GM19455 (cell line): ENCODE data around the gene KCNIP4.
"Not testable (repeated sequence)": the region's sequence is repeated elsewhere in the genome, so short reads cannot be mapped to it uniquely, and the experiment has no call there.

ENCODE experiments used
- ATAC-seq: cut with Tn5 transposase; IDR thresholded peaks from one replicate; pipeline ENCODE4 v1.9.1; 2021; ENCODE audit not compliant: unreplicated experiment

KCNIP4 gene

GRCh38 chr4:21948347-21949072 is at the start of gene KCNIP4:
TSS of gene KCNIP4 (minus strand) at chr4:21948772.
- no peak for ATAC-seq

GRCh38 chr4:21996618-21997017 is 48.0 kb upstream of the KCNIP4 start:
- ATAC-seq: not testable (repeated sequence)

- ATAC-seq: no peak
These were observed 43.8 kb upstream of the KCNIP4 start for GRCh38 chr4:21992330-21992729.

- ATAC-seq: no peak
These were observed 43.0 kb upstream of the KCNIP4 start for GRCh38 chr4:21991562-21991961.

GRCh38 chr4:21991050-21991449 is 42.5 kb upstream of the KCNIP4 start:
- ATAC-seq: no peak

GRCh38 chr4:21989351-21989750 is 40.8 kb upstream of the KCNIP4 start:
- no peak for ATAC-seq

- ATAC-seq: no peak
These were observed 37.7 kb upstream of the KCNIP4 start for GRCh38 chr4:21986307-21986706.

- ATAC-seq: no peak
These were observed 33.5 kb upstream of the KCNIP4 start for GRCh38 chr4:21982087-21982486.

- ATAC-seq: no peak
These were observed 30.6 kb upstream of the KCNIP4 start for GRCh38 chr4:21979196-21979595.

GRCh38 chr4:21976166-21976565 is 27.6 kb upstream of the KCNIP4 start:
- no peak for ATAC-seq

- no peak for ATAC-seq
These were observed 25.3 kb upstream of the KCNIP4 start for GRCh38 chr4:21973850-21974249.

- no peak for ATAC-seq
These were observed 16.3 kb upstream of the KCNIP4 start for GRCh38 chr4:21964762-21965319.

GRCh38 chr4:21962691-21963090 is 14.1 kb upstream of the KCNIP4 start:
- no peak for ATAC-seq

GRCh38 chr4:21960793-21961192 is 12.2 kb upstream of the KCNIP4 start:
- ATAC-seq: no peak

GRCh38 chr4:21954916-21955315 is 6.3 kb upstream of the KCNIP4 start:
- no peak for ATAC-seq

GRCh38 chr4:21953653-21954052 is 5.1 kb upstream of the KCNIP4 start:
- ATAC-seq: no peak

GRCh38 chr4:21952549-21952948 is 4.0 kb upstream of the KCNIP4 start:
- no peak for ATAC-seq

GRCh38 chr4:21949073-21949457 is 493 bp upstream of the KCNIP4 start:
- no peak for ATAC-seq

- ATAC-seq: no peak
These were observed 703 bp downstream of the KCNIP4 start for GRCh38 chr4:21947791-21948346.

GRCh38 chr4:21946858-21947257 is 1.7 kb downstream of the KCNIP4 start:
- ATAC-seq: no peak

- no peak for ATAC-seq
These were observed 26.9 kb downstream of the KCNIP4 start for GRCh38 chr4:21921526-21922180.

GRCh38 chr4:21915761-21916160 is 32.8 kb downstream of the KCNIP4 start:
- no peak for ATAC-seq
